ENCODE results near the gene RPS6KA5.
"Not testable (repeated sequence)": the region's sequence is repeated elsewhere in the genome, so short reads cannot be mapped to it uniquely, and the experiment has no call there.

Gene RPS6KA5

DNA sequence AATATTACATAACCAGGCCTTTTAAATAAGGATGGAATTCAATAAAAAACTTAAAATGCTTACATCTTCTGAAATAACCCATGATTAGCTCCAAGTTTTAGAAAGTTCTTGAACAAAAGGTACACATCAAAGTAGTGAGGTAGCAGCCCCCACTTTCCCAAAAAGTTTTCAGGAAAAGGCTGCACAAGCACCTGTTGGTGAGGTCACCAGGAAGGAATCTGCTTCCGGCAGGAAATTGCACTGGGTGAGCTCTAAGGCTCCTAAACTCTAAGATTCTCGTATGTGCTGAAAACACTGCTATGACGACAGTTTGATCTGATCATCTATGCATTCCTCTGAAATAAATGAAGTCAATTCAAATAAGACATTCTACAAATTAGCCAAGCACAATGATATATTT is 210.0 kb downstream of the RPS6KA5 start:
- 45 to 68% methylated on average over 3 of the region's 3 CpGs for WGBS, 2 experiments (ENCODE audit: insufficient coverage in 2 of 2)
- H3K36me3 ChIP-seq (ENCODE audit: control insufficient read depth, insufficient read depth, low read length) = no peaks in the 10 kb centered on the region
- no peaks in the 10 kb centered on the region for H3K9me3 ChIP-seq (ENCODE audit: control insufficient read depth, low read length)
- H3K4me1 ChIP-seq (ENCODE audit: control insufficient read depth, insufficient read depth, low read length, poor library complexity, severe bottlenecking) = peaks cover 14% of the 10 kb centered on the region
- peak overlapping the region; percentile 54 for H3K27ac ChIP-seq (ENCODE audit: low read depth, low read length, severe bottlenecking)
- no peak overlapping the region for H3K4me3 ChIP-seq (ENCODE audit: extremely low read depth, insufficient read depth, low read length, poor library complexity, severe bottlenecking)

- Histone ChIP-seq H3K9me3 (ENCODE audit: control insufficient read depth, low read length) (no peaks in the 10 kb centered on the region), H3K27ac (ENCODE audit: low read depth, low read length, severe bottlenecking) (no peak overlapping the region), H3K36me3 (ENCODE audit: control insufficient read depth, insufficient read depth, low read length) (no peaks in the 10 kb centered on the region), H3K4me1 (ENCODE audit: control insufficient read depth, insufficient read depth, low read length, poor library complexity, severe bottlenecking) (peaks cover 14% of the 10 kb centered on the region), H3K4me3 (ENCODE audit: extremely low read depth, insufficient read depth, low read length, poor library complexity, severe bottlenecking) (no peak overlapping the region)
- WGBS, 2 experiments (ENCODE audit: insufficient coverage in 2 of 2) = 84 to 100% methylated on average over 4 of the region's 7 CpGs
Observed at GRCh38 chr14:90849787-90850444, 210.5 kb downstream of the RPS6KA5 start.

DNA sequence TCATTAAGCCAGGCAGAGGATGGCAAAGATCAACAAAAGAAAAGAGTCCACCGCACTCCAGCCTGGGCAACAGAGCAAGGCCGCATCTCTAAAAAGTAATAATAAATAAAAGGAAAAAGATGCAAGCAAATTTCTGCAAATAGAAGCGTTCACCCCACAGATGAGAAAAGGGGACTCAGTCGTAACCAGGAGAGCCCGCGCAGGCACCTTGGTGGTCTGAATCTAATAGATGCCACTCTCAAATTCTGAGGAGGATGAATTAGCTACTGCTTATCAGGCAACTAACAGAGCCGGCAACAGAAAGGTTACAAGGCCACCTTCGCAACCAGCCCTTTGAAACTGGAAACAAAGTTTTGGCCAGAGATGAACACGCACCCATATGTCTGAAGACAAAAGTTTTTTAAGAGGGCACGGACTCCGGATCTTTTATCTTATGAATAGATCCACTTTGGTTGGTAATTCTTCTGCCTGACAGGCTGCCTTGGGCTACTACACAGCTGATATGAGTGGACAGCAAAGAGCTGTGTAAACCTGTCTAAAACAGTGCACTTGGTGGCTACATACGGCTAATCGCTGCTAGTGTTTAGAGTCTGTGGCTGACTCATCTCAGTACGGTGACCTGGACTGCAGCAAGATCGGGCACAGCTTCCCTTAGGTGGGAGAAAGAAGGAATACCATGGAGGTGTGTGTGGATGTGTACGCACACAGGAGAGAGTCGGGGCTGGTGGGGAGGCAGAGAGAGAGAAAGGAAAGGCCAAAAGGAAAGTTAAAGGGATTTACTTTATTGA is 211.3 kb downstream of the RPS6KA5 start:
- no peaks in the 10 kb centered on the region for H3K9me3 ChIP-seq (ENCODE audit: control insufficient read depth, low read length)
- H3K27ac ChIP-seq (ENCODE audit: low read depth, low read length, severe bottlenecking) = no peak overlapping the region
- H3K36me3 ChIP-seq (ENCODE audit: control insufficient read depth, insufficient read depth, low read length) = no peaks in the 10 kb centered on the region
- no peak overlapping the region for H3K4me3 ChIP-seq (ENCODE audit: extremely low read depth, insufficient read depth, low read length, poor library complexity, severe bottlenecking)
- H3K4me1 ChIP-seq (ENCODE audit: control insufficient read depth, insufficient read depth, low read length, poor library complexity, severe bottlenecking) = peaks cover 14% of the 10 kb centered on the region
- WGBS, 2 experiments (ENCODE audit: insufficient coverage in 2 of 2) = 91 to 94% methylated on average over 15 of the region's 17 CpGs

DNA sequence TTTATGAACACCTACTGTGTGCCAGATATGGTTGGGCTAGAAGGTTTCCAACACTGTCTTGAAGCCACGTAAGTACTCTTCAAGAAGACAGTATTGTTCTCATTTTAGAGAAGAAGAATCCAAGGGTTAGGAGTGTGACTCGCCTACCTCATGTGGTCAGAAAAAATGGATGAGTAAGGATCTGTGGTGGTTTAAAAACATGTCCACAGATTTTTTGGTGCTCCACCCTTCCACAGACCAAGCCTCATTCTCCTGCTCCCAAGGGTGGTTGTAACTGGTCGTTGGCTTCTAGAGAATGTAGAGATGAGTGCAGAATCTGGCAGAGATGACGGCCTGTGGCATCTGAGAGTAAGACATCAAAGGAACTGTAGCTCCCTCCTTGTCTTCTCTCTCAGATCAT is 213.9 kb downstream of the RPS6KA5 start:
- 82% methylated on average over 2 of the region's 4 CpGs; no CpG with 5 or more reads in 1 of the 2 experiments for WGBS, 2 experiments (ENCODE audit: insufficient coverage in 2 of 2)
- H3K27ac ChIP-seq (ENCODE audit: low read depth, low read length, severe bottlenecking) = no peak overlapping the region
- H3K9me3 ChIP-seq (ENCODE audit: control insufficient read depth, low read length) = no peaks in the 10 kb centered on the region
- no peaks in the 10 kb centered on the region for H3K36me3 ChIP-seq (ENCODE audit: control insufficient read depth, insufficient read depth, low read length)
- H3K4me3 ChIP-seq (ENCODE audit: extremely low read depth, insufficient read depth, low read length, poor library complexity, severe bottlenecking) = no peak overlapping the region
- H3K4me1 ChIP-seq (ENCODE audit: control insufficient read depth, insufficient read depth, low read length, poor library complexity, severe bottlenecking) = peaks cover 14% of the 10 kb centered on the region

DNA sequence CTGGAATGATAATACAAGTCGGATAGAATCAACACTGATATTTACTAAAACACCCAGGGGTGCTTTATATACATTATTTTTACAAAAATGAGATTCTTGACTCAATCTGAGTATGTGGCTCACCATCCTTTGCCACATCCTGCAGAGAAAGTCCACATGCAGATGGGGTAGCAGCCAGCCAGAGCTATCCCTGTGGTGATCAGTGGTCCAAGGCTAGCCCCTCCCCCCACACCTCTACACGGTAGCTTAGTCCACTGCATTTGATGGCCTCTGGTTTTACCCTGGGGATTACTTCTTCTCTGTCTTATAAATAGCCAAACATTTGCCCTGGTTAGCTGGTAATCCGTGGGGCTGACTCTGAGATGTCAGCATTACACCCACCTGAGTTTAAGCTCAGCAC is 216.1 kb downstream of the RPS6KA5 start:
- no peaks in the 10 kb centered on the region for H3K36me3 ChIP-seq (ENCODE audit: control insufficient read depth, insufficient read depth, low read length)
- WGBS, 2 experiments (ENCODE audit: insufficient coverage in 2 of 2) = 75 to 78% methylated on average over 1 to 2 of the region's 3 CpGs
- no peak overlapping the region for H3K27ac ChIP-seq (ENCODE audit: low read depth, low read length, severe bottlenecking)
- no peaks in the 10 kb centered on the region for H3K9me3 ChIP-seq (ENCODE audit: control insufficient read depth, low read length)
- H3K4me3 ChIP-seq (ENCODE audit: extremely low read depth, insufficient read depth, low read length, poor library complexity, severe bottlenecking) = no peak overlapping the region
- H3K4me1 ChIP-seq (ENCODE audit: control insufficient read depth, insufficient read depth, low read length, poor library complexity, severe bottlenecking) = peaks cover 8% of the 10 kb centered on the region

DNA sequence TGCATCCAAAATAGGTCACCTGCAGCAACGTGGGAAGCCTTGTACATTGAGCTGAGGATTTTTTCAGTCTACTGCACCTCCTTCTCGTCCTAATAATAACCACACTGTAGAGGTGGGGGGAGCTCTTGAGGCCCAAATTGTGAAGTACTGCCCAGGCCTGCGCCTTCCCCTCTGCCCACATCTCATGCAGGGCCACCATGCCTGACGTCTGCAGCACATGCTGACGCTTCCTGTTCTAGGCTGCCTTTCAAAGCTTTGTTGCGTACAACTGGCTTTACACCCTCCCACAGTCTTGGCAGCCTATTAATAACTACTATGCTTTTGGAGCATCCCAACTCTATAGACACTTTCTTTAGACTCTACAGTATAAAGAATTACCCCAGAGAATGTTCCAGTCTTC is 217.7 kb downstream of the RPS6KA5 start:
- Histone ChIP-seq H3K9me3 (ENCODE audit: control insufficient read depth, low read length) (no peaks in the 10 kb centered on the region), H3K4me1 (ENCODE audit: control insufficient read depth, insufficient read depth, low read length, poor library complexity, severe bottlenecking) (no peaks in the 10 kb centered on the region), H3K4me3 (ENCODE audit: extremely low read depth, insufficient read depth, low read length, poor library complexity, severe bottlenecking) (no peak overlapping the region), H3K36me3 (ENCODE audit: control insufficient read depth, insufficient read depth, low read length) (no peaks in the 10 kb centered on the region), H3K27ac (ENCODE audit: low read depth, low read length, severe bottlenecking) (no peak overlapping the region)
- 78 to 95% methylated on average over 4 to 6 of the region's 6 CpGs for WGBS, 2 experiments (ENCODE audit: insufficient coverage in 2 of 2)

GRCh38 chr14:90840667-90841066 is 219.8 kb downstream of the RPS6KA5 start:
- H3K27ac ChIP-seq (ENCODE audit: low read depth, low read length, severe bottlenecking); H3K4me3 ChIP-seq (ENCODE audit: extremely low read depth, insufficient read depth, low read length, poor library complexity, severe bottlenecking); H3K36me3 ChIP-seq (ENCODE audit: control insufficient read depth, insufficient read depth, low read length); H3K4me1 ChIP-seq (ENCODE audit: control insufficient read depth, insufficient read depth, low read length, poor library complexity, severe bottlenecking); H3K9me3 ChIP-seq (ENCODE audit: control insufficient read depth, low read length): not testable (repeated sequence)
- WGBS, 2 experiments (ENCODE audit: insufficient coverage in 2 of 2) = 92 to 94% methylated on average over 3 to 4 of the region's 4 CpGs

- no peak overlapping the region for H3K4me3 ChIP-seq (ENCODE audit: extremely low read depth, insufficient read depth, low read length, poor library complexity, severe bottlenecking)
- WGBS, 2 experiments (ENCODE audit: insufficient coverage in 2 of 2) = 100% methylated on average over 1 to 2 of the region's 3 CpGs
- H3K9me3 ChIP-seq (ENCODE audit: control insufficient read depth, low read length) = no peaks in the 10 kb centered on the region
- no peak overlapping the region for H3K27ac ChIP-seq (ENCODE audit: low read depth, low read length, severe bottlenecking)
- no peaks in the 10 kb centered on the region for H3K4me1 ChIP-seq (ENCODE audit: control insufficient read depth, insufficient read depth, low read length, poor library complexity, severe bottlenecking)
- no peaks in the 10 kb centered on the region for H3K36me3 ChIP-seq (ENCODE audit: control insufficient read depth, insufficient read depth, low read length)
Observed at GRCh38 chr14:90839889-90840266, 220.6 kb downstream of the RPS6KA5 start.

DNA sequence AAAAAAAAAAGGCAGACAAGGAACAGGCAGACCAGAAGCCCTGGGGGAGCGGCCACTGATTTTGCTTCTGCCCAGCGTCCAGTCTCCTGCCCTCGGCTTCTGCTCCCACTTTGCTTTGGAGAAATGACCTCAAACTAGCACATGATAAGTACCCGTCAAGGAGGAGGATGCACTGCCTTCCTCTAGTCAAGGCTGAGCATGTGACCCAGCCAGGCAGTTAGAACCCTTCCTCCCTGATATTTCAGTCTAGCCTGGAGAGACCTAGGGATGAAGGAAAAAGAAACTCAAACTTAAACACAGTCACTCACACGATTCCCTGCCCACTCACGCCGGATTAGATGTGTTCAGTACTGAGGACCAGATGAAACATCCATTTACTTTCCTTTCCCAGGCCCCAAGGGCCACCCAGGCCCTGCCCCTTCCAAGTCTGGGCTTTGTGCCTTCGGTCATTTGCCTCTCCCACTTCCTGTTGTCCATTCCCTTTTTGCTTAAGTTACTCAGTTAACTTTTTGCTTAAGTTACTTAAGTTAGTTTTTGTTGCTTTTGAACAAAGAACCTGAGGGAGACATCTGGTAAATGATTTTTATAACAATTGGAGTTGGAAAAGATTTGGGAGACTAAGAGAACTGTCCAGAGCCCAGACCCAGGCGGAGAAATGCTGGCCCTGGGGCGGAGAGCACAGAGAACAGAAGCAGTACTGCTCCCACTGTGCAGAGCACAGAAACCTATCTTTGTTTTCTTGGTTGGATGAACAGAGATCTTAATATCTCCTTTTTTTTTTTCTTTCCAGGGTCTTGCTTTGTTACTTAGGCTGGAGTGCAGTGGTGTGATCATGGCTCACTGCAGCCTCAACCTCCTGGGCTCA is 221.2 kb downstream of the RPS6KA5 start:
- Histone ChIP-seq H3K4me3 (ENCODE audit: extremely low read depth, insufficient read depth, low read length, poor library complexity, severe bottlenecking) (no peak overlapping the region), H3K36me3 (ENCODE audit: control insufficient read depth, insufficient read depth, low read length) (no peaks in the 10 kb centered on the region), H3K4me1 (ENCODE audit: control insufficient read depth, insufficient read depth, low read length, poor library complexity, severe bottlenecking) (no peaks in the 10 kb centered on the region), H3K9me3 (ENCODE audit: control insufficient read depth, low read length) (no peaks in the 10 kb centered on the region), H3K27ac (ENCODE audit: low read depth, low read length, severe bottlenecking) (no peak overlapping the region)
- WGBS, 2 experiments (ENCODE audit: insufficient coverage in 2 of 2) = 92 to 97% methylated on average over 6 to 9 of the region's 10 CpGs

DNA sequence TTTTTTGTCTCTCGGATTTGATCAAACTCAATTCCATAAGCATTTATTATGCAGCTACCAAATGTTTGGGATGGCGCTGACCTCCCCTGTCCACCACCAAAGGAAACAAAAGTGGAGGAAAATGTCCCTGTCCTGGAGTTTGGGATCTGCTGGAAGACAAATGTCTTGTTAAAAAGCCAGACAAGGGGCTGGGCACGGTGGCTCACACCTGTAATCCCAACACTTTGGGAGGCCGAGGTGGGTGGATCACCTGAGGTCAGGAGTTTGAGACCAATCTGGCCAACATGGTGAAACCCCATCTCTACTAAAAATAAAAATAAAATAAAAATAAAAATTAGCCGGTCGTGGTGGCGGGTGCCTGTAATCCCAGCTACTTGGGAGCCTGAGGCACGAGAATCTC is 221.9 kb downstream of the RPS6KA5 start:
- not testable (repeated sequence) for H3K27ac ChIP-seq (ENCODE audit: low read depth, low read length, severe bottlenecking); H3K4me3 ChIP-seq (ENCODE audit: extremely low read depth, insufficient read depth, low read length, poor library complexity, severe bottlenecking); H3K9me3 ChIP-seq (ENCODE audit: control insufficient read depth, low read length); H3K4me1 ChIP-seq (ENCODE audit: control insufficient read depth, insufficient read depth, low read length, poor library complexity, severe bottlenecking); H3K36me3 ChIP-seq (ENCODE audit: control insufficient read depth, insufficient read depth, low read length)
- 93 to 100% methylated on average over 5 to 7 of the region's 8 CpGs for WGBS, 2 experiments (ENCODE audit: insufficient coverage in 2 of 2)
